Kidney (tissue), 14 donors: ENCODE data around the gene SMARCD1. TPM values are rescaled to one million over a fixed set of nuclear protein-coding genes. Genes with fewer than 3 reads are reported as not detected.

Experiments
- DNase-seq, 5 donors: peaks; one replicate each; pipeline ENCODE4 v3.0.0-alpha.2; 2013 to 2020
- FAIRE-seq: peaks from 2 replicates; lab custom pipeline; 2012; peaks lifted over from hg19 to GRCh38; lab: Jason Lieb, UNC
- H3K27ac ChIP-seq, 2 donors: one replicate each; pipeline ENCODE4 v1.7.0; 2013; ENCODE audit warnings: low read depth in 2 of 2, low read length in 2 of 2, inconsistent platforms in 1 of 2
- H3K27me3 ChIP-seq: one replicate; pipeline ENCODE4 v1.7.1; 2013; ENCODE audit warnings: low read length, inconsistent platforms; ENCODE audit not compliant: control insufficient read depth, insufficient read depth
- H3K36me3 ChIP-seq, 3 donors: one replicate each; pipeline versions ENCODE4 v1.7.0 to v1.7.1; 2013; ENCODE audit warnings: low read length in 3 of 3, control low read depth in 1 of 3, inconsistent platforms in 1 of 3; ENCODE audit not compliant: insufficient read depth in 3 of 3, control insufficient read depth in 2 of 3
- H3K4me1 ChIP-seq, 3 donors: one replicate each; pipeline versions ENCODE4 v1.7.0 to v1.7.1; 2013; ENCODE audit warnings: low read length in 3 of 3, inconsistent platforms in 1 of 3, low read depth in 1 of 3; ENCODE audit not compliant: control insufficient read depth in 2 of 3, insufficient read depth in 2 of 3
- H3K4me3 ChIP-seq, 3 donors: one replicate each; pipeline versions ENCODE4 v1.7.0 to v1.8.1; 2013; ENCODE audit warnings: low read length in 3 of 3, control low read depth in 1 of 3, inconsistent platforms in 1 of 3
- H3K9ac ChIP-seq, 3 donors: one replicate each; pipeline versions ENCODE4 v1.7.0 to v1.7.1; 2013; ENCODE audit warnings: low read length in 3 of 3, control low read depth in 1 of 3, inconsistent platforms in 1 of 3
- H3K9me3 ChIP-seq, 3 donors: one replicate each; pipeline versions ENCODE4 v1.7.0 to v1.7.1; 2013; ENCODE audit warnings: low read length in 3 of 3, control low read depth in 1 of 3, inconsistent platforms in 1 of 3; ENCODE audit not compliant: control insufficient read depth in 2 of 3, insufficient read depth in 1 of 3
- intact Hi-C: fragments of 100-400 bp; cut with DNase I; formaldehyde crosslinking; loops from one replicate; pipeline ENCODE4 v1.11.1; 2022
- polyA plus RNA-seq: library from polyadenylated mRNA; stranded (reverse); fragments of 350-450 nt; fragmentation: Illumina TruSeq; extraction: RNeasy Lipid Tissue Mini Kit (QIAGEN cat#74804); gene quantifications from one replicate; pipeline ENCODE4 v1.2.3, GENCODE V29; 2014; ENCODE audit warnings: low read depth, low replicate concordance; ENCODE audit not compliant: insufficient read depth
- total RNA-seq: library from RNA; stranded (reverse); fragmentation: NEBNext Ultra II Directional; extraction: Animal tissue kit (Norgen Biotek cat#: 25700); gene quantifications from one replicate; pipeline ENCODE4 v1.2.1, GENCODE V29; 2021
- TF ChIP-seq, protein P1 (sequence below): IDR thresholded peaks from 3 replicates; pipeline ENCODE4 v1.5.1; 2012; ENCODE audit warnings: mild to moderate bottlenecking, moderate library complexity, borderline replicate concordance; ENCODE audit not compliant: insufficient read depth; ENCODE audit errors: extremely low read depth
- donor health status: control.
- donor health status: control.
- donor health status: control.
- donor health status: control.
- donor health status: control.
- donor health status: DM: yes; HTN: yes; CAD: no.
- donor health status: Normal renal cell carcinoma (clear cell type).

Gene SMARCD1
- total and polyA plus RNA-seq, 2 donors from 2014 or later, result 21.9 to 51.1 TPM

DNA sequence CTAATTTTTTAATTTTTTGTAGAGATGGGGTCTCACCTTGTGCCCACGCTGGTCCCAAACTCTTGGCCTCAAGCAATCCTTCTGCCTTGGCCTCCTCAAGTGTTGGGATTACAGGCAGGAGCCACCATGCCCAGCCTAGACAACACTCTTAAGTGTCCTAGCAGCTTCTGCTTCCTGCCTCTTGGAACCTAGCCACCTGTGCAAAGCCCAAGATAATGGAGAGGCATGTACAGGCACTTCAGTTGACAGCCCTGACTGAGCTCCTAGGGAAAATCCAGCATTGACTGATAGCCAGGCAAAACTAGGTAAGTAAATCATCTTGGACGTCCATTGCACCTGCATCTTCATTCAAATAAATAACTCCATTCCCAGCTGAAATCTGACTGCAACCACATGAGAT is 42.4 kb downstream of the SMARCD1 start:
- Histone ChIP-seq H3K27me3 (no peaks in the 10 kb centered on the region), H3K36me3 (peaks cover 19 to 27% (median 19%) of the 10 kb centered on the region in 3 donors), H3K4me1 (peaks cover 0 to 4% (median 0%) of the 10 kb centered on the region in 3 donors), H3K9me3 (no peaks in the 10 kb centered on the region), H3K9ac (no peak overlapping the region), H3K4me3 (no peak overlapping the region), H3K27ac (no peak overlapping the region)
- intact Hi-C loops, result no loop called here
- no peak for DNase-seq
- TF ChIP-seq, protein P1, sequence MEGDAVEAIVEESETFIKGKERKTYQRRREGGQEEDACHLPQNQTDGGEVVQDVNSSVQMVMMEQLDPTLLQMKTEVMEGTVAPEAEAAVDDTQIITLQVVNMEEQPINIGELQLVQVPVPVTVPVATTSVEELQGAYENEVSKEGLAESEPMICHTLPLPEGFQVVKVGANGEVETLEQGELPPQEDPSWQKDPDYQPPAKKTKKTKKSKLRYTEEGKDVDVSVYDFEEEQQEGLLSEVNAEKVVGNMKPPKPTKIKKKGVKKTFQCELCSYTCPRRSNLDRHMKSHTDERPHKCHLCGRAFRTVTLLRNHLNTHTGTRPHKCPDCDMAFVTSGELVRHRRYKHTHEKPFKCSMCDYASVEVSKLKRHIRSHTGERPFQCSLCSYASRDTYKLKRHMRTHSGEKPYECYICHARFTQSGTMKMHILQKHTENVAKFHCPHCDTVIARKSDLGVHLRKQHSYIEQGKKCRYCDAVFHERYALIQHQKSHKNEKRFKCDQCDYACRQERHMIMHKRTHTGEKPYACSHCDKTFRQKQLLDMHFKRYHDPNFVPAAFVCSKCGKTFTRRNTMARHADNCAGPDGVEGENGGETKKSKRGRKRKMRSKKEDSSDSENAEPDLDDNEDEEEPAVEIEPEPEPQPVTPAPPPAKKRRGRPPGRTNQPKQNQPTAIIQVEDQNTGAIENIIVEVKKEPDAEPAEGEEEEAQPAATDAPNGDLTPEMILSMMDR, result no peak
- FAIRE-seq, result no peak

DNA sequence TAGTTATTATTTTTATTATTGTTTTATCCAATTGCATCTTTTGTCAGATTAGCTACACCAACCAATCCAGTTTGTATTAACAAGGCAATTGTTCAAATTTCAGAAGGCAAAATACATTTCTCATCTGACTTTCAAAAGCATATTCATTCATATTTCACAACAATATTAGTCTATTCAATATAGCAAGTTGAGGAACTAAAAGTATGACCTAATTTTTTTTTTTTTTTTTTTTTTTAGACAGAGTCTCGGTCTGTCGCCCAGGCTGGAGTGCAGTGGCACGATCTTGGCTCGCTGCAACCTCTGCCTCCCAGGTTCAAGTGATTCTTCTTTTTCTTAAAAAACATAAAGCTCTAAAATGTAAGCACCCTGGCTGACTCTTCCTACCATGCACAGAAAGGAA is 44.1 kb downstream of the SMARCD1 start:
- DNase-seq (no peak), FAIRE-seq (no peak)
- TF ChIP-seq, protein P1, result no peak
- Histone ChIP-seq H3K4me1 (peaks cover 0 to 4% (median 0%) of the 10 kb centered on the region in 3 donors), H3K9ac (no peak overlapping the region), H3K36me3 (peaks cover 10 to 23% (median 15%) of the 10 kb centered on the region in 3 donors), H3K27ac (no peak overlapping the region), H3K9me3 (no peaks in the 10 kb centered on the region), H3K27me3 (no peaks in the 10 kb centered on the region), H3K4me3 (no peak overlapping the region)
- intact Hi-C loops, result no loop called here

DNA sequence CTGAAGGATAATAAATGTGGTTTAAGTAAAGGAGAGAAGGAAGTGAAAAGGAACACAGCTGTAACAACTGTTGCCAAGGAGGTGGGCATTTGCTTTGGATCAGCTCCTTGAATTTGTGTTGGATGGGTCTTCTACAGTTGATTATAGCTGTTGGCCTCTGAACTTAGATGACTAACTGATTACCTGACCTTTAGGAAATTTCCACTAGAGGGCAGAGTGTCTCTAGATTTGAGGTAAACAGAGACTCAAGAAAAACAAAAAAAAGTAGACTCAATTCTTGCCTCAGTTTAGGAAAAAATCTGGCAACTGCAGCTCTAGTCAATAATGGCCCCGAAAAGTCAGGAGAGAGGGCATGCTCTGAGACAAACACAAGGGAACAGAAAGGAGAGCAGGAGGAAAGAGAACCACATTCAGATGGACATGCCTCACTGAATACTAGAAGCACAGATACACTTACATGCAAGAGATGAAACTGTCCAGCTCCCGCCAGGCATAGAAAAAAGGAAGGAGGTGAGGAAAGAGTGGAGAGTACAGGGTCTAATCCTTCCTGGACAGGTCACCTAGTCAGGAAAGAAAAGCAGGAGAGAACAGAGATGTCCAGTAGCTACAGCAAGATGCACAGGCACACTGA is 47.5 kb downstream of the SMARCD1 start:
- H3K4me1 ChIP-seq, result peaks cover 0 to 4% (median 0%) of the 10 kb centered on the region in 3 donors
- intact Hi-C loops, result no loop called here
- TF ChIP-seq, protein P1, result peak; percentile 54
- peaks cover 14 to 29% (median 19%) of the 10 kb centered on the region in 3 donors for H3K36me3 ChIP-seq
- H3K4me3 ChIP-seq, result no peak overlapping the region
- FAIRE-seq (no peak), DNase-seq (peak in 2 of 5 donors; percentile 45 to 47)
- H3K27me3 ChIP-seq, result no peaks in the 10 kb centered on the region
- no peaks in the 10 kb centered on the region for H3K9me3 ChIP-seq
- no peak overlapping the region for H3K9ac ChIP-seq
- H3K27ac ChIP-seq, result no peak overlapping the region
